Activated naive CD4-positive, alpha-beta T cell treated with anti-CD3 and anti-CD28 coated beads, Interleukin-2, amount 50 U/mL, for 24 hours (primary cell): ENCODE results near the gene ZNF416.

Source experiments
- H3K27ac Mint-ChIP-seq: one replicate; pipeline ENCODE4 v1.8.0; 2021; ENCODE audit warnings: mild to moderate bottlenecking, mixed read lengths
- H3K27me3 Mint-ChIP-seq: one replicate; pipeline ENCODE4 v1.8.0; 2021; ENCODE audit warnings: mixed read lengths
- H3K36me3 Mint-ChIP-seq: one replicate; pipeline ENCODE4 v1.8.0; 2021; ENCODE audit warnings: mixed read lengths
- H3K4me1 Mint-ChIP-seq: one replicate; pipeline ENCODE4 v1.8.0; 2021; ENCODE audit warnings: mixed read lengths
- H3K4me3 Mint-ChIP-seq: one replicate; pipeline ENCODE4 v1.8.0; 2021; ENCODE audit warnings: mild to moderate bottlenecking, mixed read lengths
- H3K9me3 Mint-ChIP-seq: one replicate; pipeline ENCODE4 v1.8.0; 2021; ENCODE audit warnings: mixed read lengths

Gene ZNF416

DNA sequence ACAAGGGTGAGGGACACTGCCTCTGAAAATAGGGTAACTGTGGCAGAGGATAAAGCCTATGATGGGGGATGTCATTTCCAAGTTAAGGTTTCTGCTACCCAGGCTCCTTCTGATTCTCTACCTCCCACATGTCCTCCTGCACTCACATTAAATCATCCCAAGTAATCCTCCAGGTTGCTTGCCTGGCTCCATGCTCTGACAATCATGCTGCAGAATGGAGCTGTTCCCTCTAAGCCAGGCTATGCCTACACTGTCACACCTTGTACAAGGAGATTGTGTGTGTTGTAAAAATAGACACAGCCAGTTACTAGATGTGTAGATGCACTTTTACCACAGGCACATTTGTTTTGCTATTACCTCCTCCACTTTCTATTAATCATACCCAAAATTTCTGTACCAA lies 8.0 kb downstream of the ZNF416 start:
- peaks cover 19% of the 10 kb centered on the region for H3K9me3 Mint-ChIP-seq
- H3K27me3 Mint-ChIP-seq, result no peaks in the 10 kb centered on the region
- no peaks in the 10 kb centered on the region for H3K4me1 Mint-ChIP-seq
- no peak overlapping the region for H3K4me3 Mint-ChIP-seq
- peaks cover 50% of the 10 kb centered on the region for H3K36me3 Mint-ChIP-seq
- H3K27ac Mint-ChIP-seq, result no peak overlapping the region

DNA sequence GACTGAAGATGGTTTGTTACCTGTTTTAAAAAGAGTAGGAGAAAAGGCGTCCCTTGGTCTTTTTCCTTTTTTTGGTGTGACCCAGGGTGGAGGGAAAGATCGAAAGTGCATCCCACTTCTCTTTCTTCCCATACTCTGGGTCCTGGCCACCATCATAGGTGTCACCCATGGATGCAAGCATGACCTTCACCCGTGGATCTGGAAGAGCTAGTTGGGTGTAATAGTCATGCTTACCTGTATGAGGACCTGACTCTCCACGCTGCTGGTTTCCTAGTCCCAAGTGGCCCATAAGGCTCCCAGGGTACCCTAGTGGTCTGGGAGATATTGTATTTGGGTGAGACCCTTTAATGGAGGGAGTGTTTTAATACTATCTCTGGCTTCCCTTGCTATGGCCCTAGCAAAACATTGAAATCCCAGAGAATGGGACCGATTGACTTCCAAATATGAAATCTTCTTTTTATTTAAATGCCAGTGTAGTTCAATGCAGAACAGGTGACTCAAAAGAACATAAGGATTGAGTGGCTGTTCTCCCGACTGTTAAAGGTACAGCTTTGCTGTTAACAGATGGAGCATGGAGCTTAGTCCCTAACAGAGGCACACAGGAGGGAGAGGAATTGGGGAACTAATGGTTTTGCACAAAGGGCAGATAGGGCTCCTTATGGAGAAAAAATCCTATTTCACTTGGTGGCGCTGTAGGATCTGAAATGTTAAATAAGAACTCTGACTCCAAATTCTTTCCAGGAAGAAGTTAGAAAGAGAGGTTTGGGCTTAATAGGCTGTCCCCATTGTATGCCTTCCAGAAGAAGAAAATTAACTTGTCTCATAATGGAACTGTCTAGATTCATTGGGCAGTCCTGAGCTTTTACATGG lies 12.1 kb downstream of the ZNF416 start:
- Mint-ChIP-seq H3K36me3 (peaks cover 21% of the 10 kb centered on the region), H3K27me3 (no peaks in the 10 kb centered on the region), H3K27ac (no peak overlapping the region), H3K4me1 (no peaks in the 10 kb centered on the region), H3K9me3 (peaks cover 22% of the 10 kb centered on the region), H3K4me3 (no peak overlapping the region)

DNA sequence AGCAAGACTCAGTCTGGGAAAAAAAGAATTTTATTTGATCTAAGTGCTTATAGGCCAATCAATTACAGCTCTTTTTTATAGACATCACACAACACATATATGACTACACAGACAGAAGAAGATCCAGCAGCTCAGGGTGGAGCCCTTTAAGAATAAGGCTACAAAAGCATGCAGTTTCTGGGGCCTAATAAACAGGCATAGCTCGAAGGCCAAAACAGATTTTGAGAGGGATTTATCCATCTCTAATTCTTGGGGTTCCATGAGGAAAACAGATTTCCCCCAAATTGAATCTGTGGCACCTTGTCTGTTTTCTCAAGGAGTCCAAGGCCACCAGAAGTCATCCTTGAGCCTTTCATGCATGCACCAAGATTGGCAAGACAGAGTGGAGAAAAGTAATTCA lies 15.2 kb downstream of the ZNF416 start:
- Mint-ChIP-seq H3K9me3 (peaks cover 27% of the 10 kb centered on the region), H3K27ac (no peak overlapping the region)

DNA sequence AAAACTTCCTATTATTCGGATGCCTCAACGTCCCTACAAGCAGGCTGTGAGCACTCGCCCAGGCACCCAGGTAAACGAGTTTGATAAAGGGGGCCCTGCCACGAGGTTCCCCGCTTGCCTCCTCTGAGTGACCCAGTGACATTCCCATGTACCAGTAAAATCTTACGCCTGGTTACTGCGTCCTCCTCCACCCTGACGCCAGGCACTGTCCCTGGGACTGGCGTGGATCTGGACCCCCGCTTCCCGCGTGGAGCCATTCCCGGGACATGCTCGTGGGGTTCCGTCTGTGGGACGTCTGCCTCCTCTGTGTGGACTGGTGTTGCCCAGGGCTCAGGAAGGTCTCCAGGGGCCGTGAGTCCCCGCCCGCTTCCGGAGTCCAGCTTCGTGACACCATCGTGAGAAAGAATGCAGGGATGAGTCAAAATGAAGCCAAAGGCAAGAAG lies 18.6 kb downstream of the ZNF416 start:
- Mint-ChIP-seq H3K36me3 (peaks cover 38% of the 10 kb centered on the region), H3K27ac (peak overlapping the region; percentile 95), H3K4me1 (peaks cover 41% of the 10 kb centered on the region), H3K4me3 (peak overlapping the region; percentile 99), H3K9me3 (peaks cover 21% of the 10 kb centered on the region), H3K27me3 (peaks cover 1% of the 10 kb centered on the region)

More for the DNA sequence above, 15.2 kb downstream of the ZNF416 start:
- no peak overlapping the region for H3K4me3 Mint-ChIP-seq
- H3K27me3 Mint-ChIP-seq, result peaks cover 1% of the 10 kb centered on the region
- peaks cover 20% of the 10 kb centered on the region for H3K36me3 Mint-ChIP-seq
- H3K4me1 Mint-ChIP-seq, result peaks cover 23% of the 10 kb centered on the region

DNA sequence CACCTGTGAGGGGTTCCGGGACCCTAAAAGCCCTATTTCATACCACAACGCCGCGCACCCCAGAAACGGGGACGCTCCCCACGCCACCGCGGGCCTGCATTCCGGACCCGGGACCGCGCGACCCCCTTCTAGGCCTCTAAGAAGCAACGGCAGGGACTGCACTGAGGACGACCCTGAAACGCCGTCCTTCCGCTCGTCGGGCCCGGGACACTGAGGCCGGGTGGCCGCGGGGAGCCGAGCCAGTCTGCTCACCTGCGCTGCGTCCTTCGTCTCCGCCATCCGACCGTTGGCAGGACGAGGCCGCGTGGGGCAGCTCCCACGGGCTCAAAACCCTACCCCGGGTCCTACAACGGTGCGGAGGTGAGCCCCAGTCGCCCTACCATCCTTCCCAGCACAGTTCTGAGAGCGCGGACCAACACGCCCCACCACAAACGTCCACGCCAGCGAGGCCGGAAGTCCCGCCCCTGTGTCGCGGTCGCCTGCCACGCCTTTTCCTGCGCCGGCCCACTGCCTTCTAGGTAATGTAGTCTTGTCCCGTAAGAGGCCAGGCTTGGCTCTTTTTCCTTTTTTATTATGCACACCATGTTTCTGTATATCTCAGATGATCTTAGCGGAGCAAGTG lies 19.2 kb downstream of the ZNF416 start, which contains the start of gene ZNF550:
Gene ZNF550 (minus strand): TSS at position 460 of the 622 bp plus-strand sequence. CDS start 181 bp downstream, at position 279.
- Mint-ChIP-seq H3K9me3 (peaks cover 26% of the 10 kb centered on the region), H3K27ac (peak within 1 kb of the TSS; percentile 95), H3K4me3 (peak within 1 kb of the TSS; percentile 99), H3K36me3 (peaks cover 41% of the 10 kb centered on the region), H3K27me3 (peaks cover 1% of the 10 kb centered on the region), H3K4me1 (peaks cover 45% of the 10 kb centered on the region)

DNA sequence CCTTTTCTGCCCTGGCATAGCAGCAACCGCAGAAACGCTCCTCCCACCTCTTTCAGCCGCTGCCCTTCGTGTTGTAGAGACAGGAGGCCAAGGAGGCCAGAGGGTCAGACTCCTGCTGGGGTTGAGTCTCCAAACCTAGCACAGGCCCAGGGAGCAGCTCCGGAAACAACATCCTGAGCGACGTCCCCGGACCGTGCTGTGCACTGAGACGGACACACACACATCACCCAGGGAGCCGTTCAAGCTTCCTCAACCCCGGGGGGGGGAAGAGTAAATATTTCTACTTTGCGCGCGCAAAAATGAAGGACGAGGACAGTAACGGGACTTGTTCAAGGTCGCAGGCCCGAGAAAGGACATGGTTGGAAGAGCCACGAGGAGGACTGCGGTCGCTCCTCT lies 19.7 kb downstream of the ZNF416 start:
- peaks cover 46% of the 10 kb centered on the region for H3K36me3 Mint-ChIP-seq
- H3K27ac Mint-ChIP-seq, result peak overlapping the region; percentile 91
- peak overlapping the region; percentile 99 for H3K4me3 Mint-ChIP-seq
- peaks cover 1% of the 10 kb centered on the region for H3K27me3 Mint-ChIP-seq
- H3K9me3 Mint-ChIP-seq, result peaks cover 26% of the 10 kb centered on the region
- peaks cover 45% of the 10 kb centered on the region for H3K4me1 Mint-ChIP-seq

DNA sequence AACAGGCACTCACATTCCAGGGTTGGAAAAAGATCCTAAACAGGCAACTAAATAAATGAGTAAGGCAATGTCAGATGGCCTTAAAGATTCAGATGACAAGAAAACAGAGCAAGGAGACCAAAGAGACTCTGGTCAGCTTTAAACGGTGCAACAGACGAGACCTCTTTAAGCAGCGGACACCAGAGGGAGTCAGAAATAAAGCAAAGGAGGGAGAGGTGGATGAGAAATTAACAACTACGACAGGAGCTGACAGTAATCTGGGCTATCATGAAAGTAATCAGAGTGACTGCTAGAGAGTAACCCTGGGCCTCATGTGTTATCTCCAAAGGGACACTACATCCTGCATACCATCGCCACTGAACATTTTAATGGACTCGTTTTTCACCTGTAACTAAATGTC lies 20.2 kb downstream of the ZNF416 start:
- peaks cover 45% of the 10 kb centered on the region for H3K4me1 Mint-ChIP-seq
- H3K4me3 Mint-ChIP-seq, result peak overlapping the region; percentile 99
- peaks cover 49% of the 10 kb centered on the region for H3K36me3 Mint-ChIP-seq
- peak overlapping the region; percentile 91 for H3K27ac Mint-ChIP-seq
- peaks cover 26% of the 10 kb centered on the region for H3K9me3 Mint-ChIP-seq
- H3K27me3 Mint-ChIP-seq, result peaks cover 1% of the 10 kb centered on the region

DNA sequence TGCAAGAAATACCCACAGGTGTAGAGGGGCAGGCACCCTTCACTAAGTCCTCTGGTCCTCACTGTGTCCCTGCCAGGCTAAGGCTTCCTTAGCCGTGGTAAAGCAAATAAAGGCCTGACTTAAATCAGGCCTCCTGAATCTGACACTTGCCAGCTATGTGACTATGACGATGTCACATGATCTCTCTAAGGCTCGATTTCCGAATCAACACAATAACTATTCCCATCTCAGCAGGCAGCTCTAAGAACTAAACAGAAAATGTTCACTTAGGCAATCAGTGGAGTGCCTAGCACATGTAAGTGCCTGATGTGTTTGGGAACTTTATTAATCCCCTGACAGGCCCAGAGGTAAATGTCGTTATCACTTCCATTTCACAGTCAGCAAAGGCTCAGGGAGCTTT lies 21.1 kb downstream of the ZNF416 start:
- Mint-ChIP-seq H3K27ac (no peak overlapping the region), H3K4me1 (peaks cover 45% of the 10 kb centered on the region), H3K27me3 (peaks cover 1% of the 10 kb centered on the region), H3K9me3 (peaks cover 29% of the 10 kb centered on the region), H3K4me3 (peak overlapping the region; percentile 99), H3K36me3 (peaks cover 56% of the 10 kb centered on the region)

DNA sequence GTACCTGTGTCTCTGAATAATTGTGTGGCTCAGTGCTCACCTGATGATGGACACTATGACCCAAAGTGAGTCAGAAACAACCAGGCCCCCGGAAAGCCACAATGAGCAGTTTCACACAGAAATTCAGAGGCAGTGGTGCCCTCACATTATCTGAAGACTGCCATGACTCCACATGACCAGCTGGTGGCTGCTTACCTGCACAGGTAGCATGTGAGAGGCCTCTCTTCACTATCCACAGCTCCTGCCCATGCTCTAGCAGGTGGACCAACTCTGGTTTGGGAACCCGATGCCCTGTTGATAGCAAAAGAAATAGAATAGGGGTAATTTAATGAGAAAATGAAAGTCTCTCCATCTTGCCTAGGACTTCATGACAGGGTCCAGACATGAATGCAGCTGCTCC lies 26.3 kb downstream of the ZNF416 start:
- H3K27ac Mint-ChIP-seq, result no peak overlapping the region
- H3K4me1 Mint-ChIP-seq, result peaks cover 11% of the 10 kb centered on the region
- H3K27me3 Mint-ChIP-seq, result no peaks in the 10 kb centered on the region
- H3K9me3 Mint-ChIP-seq, result peaks cover 43% of the 10 kb centered on the region
- peaks cover 86% of the 10 kb centered on the region for H3K36me3 Mint-ChIP-seq
- H3K4me3 Mint-ChIP-seq, result no peak overlapping the region

DNA sequence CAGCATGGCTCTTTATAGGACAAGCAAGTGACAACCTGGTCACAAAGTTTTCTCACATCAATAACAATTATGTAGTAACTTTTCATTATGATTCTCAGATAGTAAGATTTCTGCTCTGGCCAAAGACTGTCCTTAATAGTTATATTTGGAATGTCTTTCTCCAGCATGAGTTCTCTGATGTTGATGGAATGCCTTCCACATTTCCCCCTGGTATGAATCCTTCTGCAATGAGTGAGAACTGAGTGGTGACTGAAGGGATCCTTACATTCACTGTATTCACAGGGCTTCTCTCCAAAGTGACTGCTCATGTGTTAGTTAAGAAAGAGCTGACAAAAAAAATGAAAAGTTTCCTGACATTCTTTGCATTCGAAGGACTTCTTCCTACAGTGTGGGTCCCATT lies 32.2 kb downstream of the ZNF416 start:
- H3K36me3 Mint-ChIP-seq, result peaks cover 81% of the 10 kb centered on the region

DNA sequence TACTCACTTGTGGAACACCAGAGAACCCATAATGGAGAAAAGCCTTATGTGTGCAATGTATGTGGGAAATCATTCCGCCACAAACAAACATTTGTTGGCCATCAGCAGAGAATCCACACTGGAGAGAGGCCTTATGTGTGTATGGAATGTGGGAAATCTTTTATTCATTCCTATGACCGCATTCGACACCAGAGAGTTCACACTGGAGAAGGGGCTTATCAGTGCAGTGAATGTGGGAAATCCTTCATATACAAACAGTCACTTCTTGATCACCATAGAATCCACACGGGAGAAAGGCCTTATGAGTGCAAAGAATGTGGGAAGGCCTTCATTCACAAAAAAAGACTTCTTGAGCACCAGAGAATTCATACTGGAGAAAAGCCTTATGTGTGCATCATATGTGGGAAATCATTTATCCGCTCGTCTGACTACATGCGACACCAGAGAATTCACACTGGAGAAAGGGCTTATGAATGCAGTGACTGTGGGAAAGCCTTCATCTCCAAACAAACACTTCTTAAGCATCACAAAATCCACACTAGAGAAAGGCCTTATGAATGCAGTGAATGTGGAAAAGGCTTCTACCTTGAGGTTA lies 40.7 kb downstream of the ZNF416 start:
- Mint-ChIP-seq H3K36me3 (peaks cover 90% of the 10 kb centered on the region), H3K27me3 (no peaks in the 10 kb centered on the region), H3K4me1 (no peaks in the 10 kb centered on the region), H3K27ac (no peak overlapping the region), H3K4me3 (no peak overlapping the region), H3K9me3 (peaks cover 30% of the 10 kb centered on the region)

More for the DNA sequence above, 32.2 kb downstream of the ZNF416 start:
- no peaks in the 10 kb centered on the region for H3K27me3 Mint-ChIP-seq
- peaks cover 56% of the 10 kb centered on the region for H3K9me3 Mint-ChIP-seq
- no peak overlapping the region for H3K4me3 Mint-ChIP-seq
- H3K4me1 Mint-ChIP-seq, result no peaks in the 10 kb centered on the region
- H3K27ac Mint-ChIP-seq, result no peak overlapping the region

DNA sequence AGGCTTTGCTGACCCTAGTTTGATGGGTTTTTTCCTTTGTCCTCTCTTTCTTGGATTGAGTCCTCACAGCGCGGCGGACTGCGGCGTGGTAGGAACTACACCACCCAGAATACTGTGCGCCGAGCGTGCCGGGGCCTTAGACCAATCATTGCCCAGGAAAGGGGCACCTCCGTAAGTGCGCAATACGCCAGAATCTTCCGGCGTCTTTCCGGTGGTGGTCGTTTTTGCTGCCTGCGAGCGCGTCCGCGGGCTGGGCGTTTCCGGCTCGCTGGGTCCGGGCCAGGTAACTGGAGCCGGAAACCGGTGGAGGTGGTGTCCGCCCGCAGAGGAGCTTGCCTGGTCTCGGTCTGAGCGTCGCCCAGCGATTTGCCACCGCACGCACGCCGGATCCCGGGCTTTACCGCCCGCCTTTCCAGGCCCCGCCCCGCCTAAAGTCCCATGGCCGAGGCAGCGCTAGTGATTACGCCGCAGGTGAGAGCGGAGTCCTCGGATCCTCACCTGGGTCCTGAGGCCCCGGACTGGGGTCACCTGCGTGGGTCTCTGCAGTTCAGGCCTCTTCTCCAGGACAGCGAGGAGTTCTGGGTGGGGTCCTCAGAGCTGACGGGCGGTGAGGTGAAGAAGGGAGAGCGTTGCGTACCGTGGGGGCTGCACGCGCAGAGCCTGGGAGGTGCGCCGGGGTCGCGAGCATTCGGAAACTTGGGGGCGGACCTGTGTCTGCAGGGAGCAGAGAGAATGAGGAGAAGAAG lies 51.4 kb downstream of the ZNF416 start, which contains the start of gene ZNF549:
Gene ZNF549 (plus strand): TSS at position 221 of the 746 bp plus-strand sequence. CDS start 218 bp downstream, at position 439.
- H3K27ac Mint-ChIP-seq, result peak within 1 kb of the TSS; percentile 81
- H3K36me3 Mint-ChIP-seq, result peaks cover 40% of the 10 kb centered on the region
- H3K27me3 Mint-ChIP-seq, result no peaks in the 10 kb centered on the region
- peaks cover 26% of the 10 kb centered on the region for H3K9me3 Mint-ChIP-seq
- peak within 1 kb of the TSS; percentile 99 for H3K4me3 Mint-ChIP-seq
- H3K4me1 Mint-ChIP-seq, result peaks cover 35% of the 10 kb centered on the region
